Left renal pelvis (tissue), 4 donors: Measurements from ENCODE around the gene HELZ. TPM values are rescaled to one million over a fixed set of nuclear protein-coding genes. Genes with fewer than 3 reads are reported as not detected.
"Not testable (repeated sequence)": the region's sequence is repeated elsewhere in the genome, so short reads cannot be mapped to it uniquely, and the experiment has no call there.

ENCODE experiments used
- DNase-seq, 4 donors: peaks; one replicate each; pipeline ENCODE4 v3.0.0-alpha.2; 2013; ENCODE audit warnings: low read depth in 4 of 4, low spot score in 3 of 4
- polyA plus RNA-seq, 4 donors: library from polyadenylated mRNA; unstranded; fragments of 120-200 nt; gene quantifications; one replicate each; pipeline ENCODE4 v1.2.1, GENCODE V29; 2013; ENCODE audit not compliant: insufficient read length in 4 of 4

The HELZ gene
- polyA plus RNA-seq, 4 donors = 23.8 to 34.7 (median 31.0) TPM

GRCh38 chr17:67054011-67054591 is 190.9 kb downstream of the HELZ start:
- DNase-seq = no peak

DNA sequence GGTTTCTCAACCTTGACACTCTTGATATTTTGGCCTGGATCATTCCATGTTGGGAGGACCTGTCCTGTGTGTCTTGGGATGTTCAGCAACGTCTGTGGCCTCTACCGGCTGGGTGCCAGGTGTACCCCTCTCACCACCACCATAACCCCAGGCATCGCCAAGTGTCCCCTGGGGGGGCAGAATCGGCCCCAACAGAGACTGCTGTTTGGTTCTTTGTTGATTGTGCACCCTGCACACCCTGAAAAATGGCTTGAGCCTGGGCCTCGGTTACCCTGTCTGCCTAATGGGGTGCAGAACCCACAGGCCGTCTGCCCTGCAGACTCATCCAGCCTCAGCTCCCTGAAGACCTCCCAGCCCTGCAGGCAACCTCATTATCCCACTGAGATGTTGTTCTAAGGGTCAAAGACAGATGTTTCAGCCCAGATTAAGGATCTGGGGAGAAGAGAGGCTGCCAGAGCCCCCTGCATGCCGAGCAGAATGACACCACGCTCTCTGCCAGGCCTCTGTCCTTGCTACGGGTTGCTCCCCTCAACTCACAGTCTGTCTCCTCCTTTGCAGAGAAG is 191.5 kb downstream of the HELZ start:
- no peak for DNase-seq

DNA sequence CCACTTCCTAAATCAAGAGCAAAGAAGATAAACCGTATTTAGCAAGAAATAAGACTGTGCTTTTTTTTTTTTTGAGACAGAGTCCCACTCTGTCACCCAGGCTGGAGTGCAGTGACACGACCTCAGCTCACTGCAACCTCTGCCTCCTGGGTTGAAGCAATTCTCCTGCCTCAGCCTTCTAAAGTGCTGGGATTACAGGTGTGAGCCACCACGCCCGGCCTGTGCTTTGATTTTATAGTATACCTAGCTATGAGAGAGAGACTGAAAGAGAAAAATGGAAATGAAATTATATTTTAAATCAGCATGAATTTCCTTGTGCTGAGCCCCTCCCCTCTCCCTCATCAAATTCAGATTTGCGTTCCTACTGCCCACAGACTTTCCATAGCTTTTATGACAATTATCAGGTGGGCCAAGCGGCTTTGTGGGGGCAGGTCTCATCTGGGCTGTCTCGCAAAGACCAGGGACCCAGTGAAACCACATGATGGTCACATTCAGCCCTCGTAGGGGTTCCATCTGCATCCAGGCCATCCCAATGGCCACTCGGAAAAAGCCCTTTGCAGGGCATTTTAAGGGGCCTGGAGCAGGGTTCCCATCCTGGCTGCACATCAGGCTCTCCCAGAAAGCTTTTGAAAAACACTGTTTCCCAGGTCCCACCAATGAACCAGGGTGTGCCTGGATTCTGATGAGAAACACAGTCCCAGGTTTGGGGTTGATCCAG is 192.1 kb downstream of the HELZ start:
- DNase-seq = no peak

- no peak for DNase-seq
Measured at GRCh38 chr17:67051837-67052236, 193.2 kb downstream of the HELZ start.

DNA sequence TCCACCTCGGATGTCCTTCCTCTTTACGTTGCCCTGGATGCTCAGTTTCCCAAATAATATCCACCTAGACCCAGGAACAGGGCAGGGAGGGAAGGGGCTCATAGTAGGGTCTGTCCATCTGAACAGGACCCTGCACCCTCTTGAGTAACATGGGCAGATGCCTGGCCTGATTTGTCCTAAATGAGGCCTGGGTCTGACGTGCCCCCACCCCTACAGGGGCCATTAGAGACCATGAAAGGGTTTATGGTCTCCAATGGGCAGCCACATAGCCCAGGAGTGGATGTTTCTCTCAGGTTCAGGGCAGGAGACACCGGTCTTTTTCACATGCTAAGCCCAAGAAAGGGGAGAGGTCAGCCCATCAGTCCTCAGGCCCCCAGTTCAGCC is 193.8 kb downstream of the HELZ start:
- DNase-seq = no peak

DNA sequence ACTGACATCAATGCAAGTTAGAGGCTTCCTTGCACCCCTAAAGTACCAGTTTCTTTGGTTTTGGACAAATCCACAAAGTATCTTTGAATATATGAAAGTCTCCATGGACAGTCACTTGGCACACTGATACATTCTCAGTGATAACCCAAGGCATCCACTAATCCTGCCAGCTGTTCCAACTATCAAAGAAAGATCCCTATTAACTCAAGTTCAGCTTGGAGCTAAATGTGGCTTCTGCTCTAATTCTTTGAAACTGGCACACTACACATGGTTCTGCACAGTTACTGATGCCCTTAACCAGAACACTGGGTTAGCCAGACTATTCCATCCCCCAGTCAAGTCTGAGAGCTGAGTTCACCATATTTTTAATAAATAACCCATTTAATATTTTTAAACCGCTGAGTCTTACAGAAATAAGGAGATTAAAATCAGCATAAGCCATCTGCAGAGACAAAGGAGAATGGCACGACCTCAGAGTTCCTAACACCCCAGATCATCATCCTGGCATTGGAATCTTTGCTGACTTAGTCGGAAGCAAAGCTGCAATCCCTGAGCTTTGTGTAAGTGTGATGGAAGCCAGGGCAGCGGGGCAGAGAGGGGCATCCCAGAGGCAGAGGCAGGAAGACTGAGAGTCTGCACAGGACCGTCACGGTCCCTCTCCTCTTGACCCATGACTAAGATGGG is 194.4 kb downstream of the HELZ start:
- no peak for DNase-seq

DNA sequence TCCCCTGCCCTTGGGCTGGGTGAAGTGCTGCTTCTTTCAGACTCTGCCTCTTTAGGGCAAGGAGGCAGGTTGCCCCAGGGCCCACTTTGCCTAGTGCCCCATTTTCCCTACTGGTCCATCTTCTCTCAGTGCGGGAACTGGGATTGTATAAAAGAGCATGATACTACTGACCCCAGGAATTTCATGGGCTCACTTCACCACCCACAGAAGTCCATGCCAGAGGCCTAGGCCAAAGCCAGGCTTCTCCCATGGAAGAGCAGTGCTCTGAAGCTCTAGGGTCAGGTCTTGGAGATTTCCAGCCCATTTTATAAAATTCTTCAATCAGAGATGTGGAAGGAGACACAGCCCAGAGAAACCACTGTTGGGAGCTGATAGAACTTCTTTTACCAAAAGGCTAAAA is 194.9 kb downstream of the HELZ start:
- no peak for DNase-seq

GRCh38 chr17:67049025-67049739 is 195.8 kb downstream of the HELZ start:
- no peak for DNase-seq

- DNase-seq = no peak
Measured at GRCh38 chr17:67047382-67047781, 197.6 kb downstream of the HELZ start.

DNA sequence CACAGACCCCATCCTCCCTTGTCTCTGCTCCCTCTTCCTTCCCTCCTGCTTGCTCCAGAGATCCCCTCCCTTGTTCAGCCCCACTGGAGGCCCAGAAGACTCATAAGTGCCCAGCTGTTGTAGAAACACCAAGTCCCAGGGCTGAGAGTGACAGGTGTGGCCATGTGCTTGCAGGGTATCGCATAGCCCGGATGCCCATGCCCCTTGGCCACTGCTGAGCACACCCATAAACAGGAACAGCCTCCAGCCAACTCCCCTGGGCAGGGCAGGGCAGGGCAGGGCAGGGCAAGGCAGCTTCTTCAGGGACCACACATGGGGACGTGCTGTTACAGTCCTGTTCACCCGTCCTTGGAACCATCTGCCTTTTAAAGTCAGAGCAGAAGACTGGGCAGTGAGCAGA is 198.6 kb downstream of the HELZ start:
- no peak for DNase-seq

- no peak for DNase-seq
Measured at GRCh38 chr17:67044940-67045339, 200.1 kb downstream of the HELZ start.

GRCh38 chr17:67044016-67044772 is 200.8 kb downstream of the HELZ start, which contains the start of gene CACNG1:
CACNG1 (plus strand) TSS chr17:67044554; CDS start chr17:67044661, 107 bp downstream.
- no peak for DNase-seq

GRCh38 chr17:67043283-67043682 is 201.7 kb downstream of the HELZ start:
- no peak for DNase-seq

DNA sequence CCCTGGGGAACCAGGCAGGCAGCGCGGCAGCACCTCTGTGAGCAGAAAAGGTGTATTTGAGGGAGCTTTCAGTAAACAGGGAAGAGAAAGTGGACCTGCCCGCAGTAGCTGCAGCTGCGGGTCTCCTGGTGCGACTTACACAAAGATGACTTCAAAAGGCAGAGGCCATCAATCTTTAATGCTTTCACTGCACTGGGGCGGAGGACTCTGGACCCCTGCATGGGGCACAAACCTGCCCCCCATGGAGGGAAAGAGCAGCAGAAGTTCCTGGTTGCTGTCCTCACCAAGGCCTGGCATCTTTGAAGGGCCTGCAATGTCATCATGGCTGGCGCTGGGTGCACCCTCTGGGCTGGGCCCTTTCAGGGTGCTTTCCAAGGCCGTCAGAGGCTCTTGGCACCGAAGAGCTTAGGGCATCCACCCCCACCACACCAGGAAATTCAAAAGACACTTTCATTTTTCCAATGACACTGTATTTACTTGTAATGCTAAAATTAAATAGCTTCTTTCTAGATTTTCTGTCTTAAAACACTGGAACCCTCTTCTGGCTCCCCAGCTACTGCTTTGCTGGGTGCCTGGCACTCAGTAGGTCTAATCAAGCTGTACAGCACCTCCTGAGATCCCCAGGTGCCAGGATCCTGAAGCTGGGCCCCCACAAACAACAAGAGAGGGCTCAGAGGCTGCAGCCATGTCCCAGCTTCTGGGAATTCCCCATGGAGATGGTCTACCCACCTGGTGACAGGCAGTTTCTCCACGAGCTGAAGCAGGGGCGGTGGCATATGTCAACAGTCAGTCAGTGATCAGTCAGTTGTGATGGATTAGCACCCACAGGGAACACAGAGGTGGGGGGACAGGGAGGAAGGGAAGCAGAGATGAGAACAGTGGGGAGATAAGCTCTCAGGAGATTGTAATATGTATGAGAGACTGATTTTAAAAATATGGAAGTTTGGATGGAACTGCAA is 202.8 kb downstream of the HELZ start:
- no peak for DNase-seq

DNA sequence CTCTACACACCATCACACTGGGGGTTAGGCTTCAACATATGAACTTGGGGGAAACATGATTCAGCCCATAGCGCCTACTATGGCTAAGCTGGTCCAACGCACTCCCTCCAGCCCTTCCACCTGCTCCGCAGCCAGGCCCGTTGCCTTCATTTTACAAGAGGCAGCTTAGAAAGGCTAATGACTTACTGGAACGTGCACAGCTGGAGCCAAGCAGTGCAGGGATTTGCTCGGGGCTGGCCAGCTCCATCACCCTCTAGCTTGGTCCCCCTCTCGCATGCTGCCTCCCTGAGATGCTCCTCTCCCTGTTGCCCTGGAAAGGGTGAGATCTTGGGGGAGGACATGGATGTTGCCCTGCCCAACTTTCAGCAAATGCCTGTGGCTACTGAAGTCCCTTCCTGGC is 203.5 kb downstream of the HELZ start:
- DNase-seq = no peak

GRCh38 chr17:67041119-67041518 is 203.9 kb downstream of the HELZ start:
- not testable (repeated sequence) for DNase-seq

GRCh38 chr17:67040652-67041051 is 204.3 kb downstream of the HELZ start:
- no peak for DNase-seq

DNA sequence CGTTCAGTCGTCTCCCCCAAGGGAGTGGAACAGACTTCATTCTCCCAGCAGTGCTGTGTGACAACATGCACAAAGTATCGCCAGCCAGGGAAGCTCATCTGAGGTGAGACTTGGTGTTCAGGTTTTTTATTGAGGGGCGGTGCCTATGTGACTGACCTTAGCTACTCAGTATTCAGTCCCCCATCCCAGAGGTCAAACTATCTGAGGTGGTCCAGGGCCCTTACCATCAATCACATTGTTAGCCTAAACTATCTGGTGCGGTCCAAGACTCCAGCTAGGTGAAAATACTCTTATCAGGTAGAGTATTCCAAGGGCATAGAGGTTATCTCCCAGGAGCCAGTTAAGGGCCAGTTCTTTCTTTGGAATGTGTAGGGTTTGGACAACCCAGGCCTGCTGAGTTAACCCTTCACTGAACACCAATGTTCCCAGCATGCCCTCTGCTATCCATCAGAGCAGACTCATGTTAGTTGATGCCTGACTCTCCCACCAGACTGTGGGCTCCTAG is 206.1 kb downstream of the HELZ start:
- no peak for DNase-seq
